Measurements from ENCODE around the gene ARHGAP36.

The ARHGAP36 gene

GRCh38 chrX:131136776-131137175 is 78.6 kb downstream of the ARHGAP36 start:
- DNase-seq (ENCODE audit: low read depth) = no peak
- no peak for TF ChIP-seq POLR2A (IDR thresholded peaks at IDR 0.05; ENCODE audit: extremely low read depth, insufficient read length)
- TF ChIP-seq CTCF (IDR thresholded peaks at IDR 0.05; ENCODE audit: low read depth, low read length) = no peak
- TF ChIP-seq MYC (IDR thresholded peaks at IDR 0.05; ENCODE audit: low read depth, low read length) = no peak
- no peak for TF ChIP-seq MAX (IDR thresholded peaks at IDR 0.05; ENCODE audit: low read depth, low read length)
- H3K4me3 ChIP-seq (ENCODE audit: low read depth, low read length) = no peak overlapping the region

GRCh38 chrX:131139072-131139471 is 80.9 kb downstream of the ARHGAP36 start:
- DNase-seq (ENCODE audit: low read depth) = no peak
- TF ChIP-seq POLR2A (IDR thresholded peaks at IDR 0.05; ENCODE audit: extremely low read depth, insufficient read length) (no peak), MAX (IDR thresholded peaks at IDR 0.05; ENCODE audit: low read depth, low read length) (no peak), CTCF (IDR thresholded peaks at IDR 0.05; ENCODE audit: low read depth, low read length) (no peak), MYC (IDR thresholded peaks at IDR 0.05; ENCODE audit: low read depth, low read length) (no peak)
- H3K4me3 ChIP-seq (ENCODE audit: low read depth, low read length) = no peak overlapping the region

Data from NB4 (cell line).